ENCODE data around the gene MED12.

GRCh38 chrX:71159335-71159734 is 40.9 kb downstream of the MED12 start:
- TF ChIP-seq CTCF (IDR thresholded peaks at IDR 0.05) (no peak), POLR2A (IDR thresholded peaks at IDR 0.05) (no peak)
